GM15510 (cell line): ENCODE measurements around the gene TDRKH.

ENCODE experiments used
- POLR2A ChIP-seq: IDR thresholded peaks from 3 replicates; pipeline ENCODE4 v1.6.1; 2011; ENCODE audit warnings: borderline replicate concordance; ENCODE audit not compliant: insufficient read length; ENCODE audit errors: extremely low read depth

TDRKH gene

GRCh38 chr1:151827853-151828252 is 37.6 kb upstream of the TDRKH start:
- no peak for TF ChIP-seq POLR2A

DNA sequence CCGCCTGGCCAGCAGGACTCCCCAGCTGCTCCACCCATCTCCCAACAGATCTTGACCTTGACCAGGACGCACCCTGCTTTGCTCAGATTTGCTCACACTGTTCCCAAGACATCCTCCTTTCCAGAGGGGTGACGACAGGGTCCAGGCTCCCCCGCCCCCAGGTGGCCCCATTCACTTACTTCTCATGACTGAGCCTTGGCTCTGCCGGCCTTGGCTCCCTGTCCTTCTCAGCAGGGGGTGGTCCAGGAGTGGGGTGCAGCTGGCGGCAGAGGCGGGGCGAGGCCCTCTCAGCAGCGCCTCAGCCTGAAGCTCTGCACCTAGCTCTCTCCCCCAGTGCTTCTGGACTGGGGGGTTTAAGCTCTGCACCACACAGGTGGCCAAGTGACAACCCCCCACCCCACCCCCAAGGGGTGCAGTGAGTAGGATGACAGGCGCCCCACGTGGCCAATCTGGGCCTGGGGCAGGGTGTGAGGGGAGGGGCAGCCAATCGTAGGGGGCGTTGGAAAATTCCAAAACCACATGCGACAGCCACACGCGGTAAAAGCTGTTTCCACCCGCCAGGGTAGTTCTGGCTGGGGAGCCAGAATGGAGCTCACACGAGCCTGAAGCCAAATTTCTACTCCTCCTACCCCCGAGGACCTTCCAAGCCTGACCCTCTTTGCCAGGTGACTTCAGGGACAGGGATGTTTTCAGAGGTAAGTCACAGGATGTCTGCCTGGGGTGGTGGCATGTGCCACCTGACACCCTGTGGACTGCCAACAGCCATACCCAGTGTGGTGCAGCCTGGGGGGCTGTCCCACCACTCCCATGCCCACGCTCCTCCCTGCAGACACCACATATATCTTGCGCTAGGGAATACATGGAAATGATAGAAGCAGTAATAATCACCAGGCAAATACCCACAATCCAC is 35.7 kb upstream of the TDRKH start:
- no peak for TF ChIP-seq POLR2A

DNA sequence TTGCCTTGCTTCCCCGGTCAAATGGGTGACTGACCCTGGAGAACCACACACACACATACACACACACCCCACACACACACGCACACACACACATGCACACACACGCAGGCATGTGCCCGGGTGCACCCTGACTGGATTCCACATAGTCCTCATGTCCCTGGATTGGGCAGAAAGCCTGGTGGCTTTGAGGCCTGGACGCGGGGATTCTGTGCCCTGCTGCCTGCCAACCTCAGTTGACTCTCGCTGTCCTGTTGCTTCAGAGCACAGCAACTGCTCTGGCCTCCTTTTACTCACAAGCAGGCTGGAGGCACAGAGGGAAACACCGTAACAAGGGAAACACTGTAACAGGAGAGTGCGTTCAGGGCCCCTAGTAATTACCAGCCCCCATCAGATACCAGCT is 34.9 kb upstream of the TDRKH start:
- TF ChIP-seq POLR2A = no peak

- TF ChIP-seq POLR2A = no peak
These were observed 32.9 kb upstream of the TDRKH start for GRCh38 chr1:151823175-151823574.

GRCh38 chr1:151822404-151822803 is 32.1 kb upstream of the TDRKH start:
- no peak for TF ChIP-seq POLR2A

DNA sequence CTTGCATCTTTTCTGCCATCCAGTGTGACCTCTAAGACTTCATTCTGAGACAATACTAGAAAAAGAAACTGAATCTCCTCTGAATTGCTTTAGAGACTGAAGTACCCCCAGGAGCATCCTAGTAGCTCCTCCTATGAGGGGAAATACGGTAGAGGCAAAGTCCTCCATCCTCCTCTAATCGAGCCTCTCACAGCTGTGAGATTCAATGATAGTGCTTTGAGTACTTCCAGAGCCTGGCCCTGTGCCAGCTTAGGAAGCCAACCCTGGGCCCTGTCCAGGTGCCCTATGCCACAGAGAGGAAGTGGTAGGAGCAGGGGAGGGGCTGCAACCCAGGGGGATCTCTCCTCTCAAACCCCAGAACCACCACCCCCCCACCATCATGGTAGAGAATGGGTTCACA is 30.6 kb upstream of the TDRKH start:
- no peak for TF ChIP-seq POLR2A

- TF ChIP-seq POLR2A = no peak
These were observed 29.8 kb upstream of the TDRKH start for GRCh38 chr1:151819976-151820623.

- no peak for TF ChIP-seq POLR2A
These were observed 29.0 kb upstream of the TDRKH start for GRCh38 chr1:151819227-151819835.

DNA sequence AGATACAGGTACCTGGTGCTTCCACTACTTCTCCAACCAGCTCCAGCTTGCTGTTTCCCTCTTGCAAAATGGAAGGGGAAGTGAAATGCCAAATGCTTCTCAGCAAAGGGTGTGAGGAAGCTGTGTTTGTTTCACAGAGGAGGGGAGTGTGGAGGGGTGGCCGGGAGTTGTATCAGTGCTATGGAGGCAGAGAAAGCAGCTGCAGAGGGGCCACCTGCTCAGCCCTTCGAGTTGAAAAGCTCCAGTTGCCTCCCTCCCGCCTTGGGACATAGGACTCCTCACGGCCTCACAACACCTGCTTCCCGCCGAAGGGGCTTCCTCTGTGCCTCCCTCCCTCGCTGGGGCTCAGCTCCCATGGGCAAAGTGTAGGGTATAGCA is 27.0 kb upstream of the TDRKH start:
- TF ChIP-seq POLR2A = no peak

GRCh38 chr1:151816548-151817352 is 26.4 kb upstream of the TDRKH start:
- no peak for TF ChIP-seq POLR2A

DNA sequence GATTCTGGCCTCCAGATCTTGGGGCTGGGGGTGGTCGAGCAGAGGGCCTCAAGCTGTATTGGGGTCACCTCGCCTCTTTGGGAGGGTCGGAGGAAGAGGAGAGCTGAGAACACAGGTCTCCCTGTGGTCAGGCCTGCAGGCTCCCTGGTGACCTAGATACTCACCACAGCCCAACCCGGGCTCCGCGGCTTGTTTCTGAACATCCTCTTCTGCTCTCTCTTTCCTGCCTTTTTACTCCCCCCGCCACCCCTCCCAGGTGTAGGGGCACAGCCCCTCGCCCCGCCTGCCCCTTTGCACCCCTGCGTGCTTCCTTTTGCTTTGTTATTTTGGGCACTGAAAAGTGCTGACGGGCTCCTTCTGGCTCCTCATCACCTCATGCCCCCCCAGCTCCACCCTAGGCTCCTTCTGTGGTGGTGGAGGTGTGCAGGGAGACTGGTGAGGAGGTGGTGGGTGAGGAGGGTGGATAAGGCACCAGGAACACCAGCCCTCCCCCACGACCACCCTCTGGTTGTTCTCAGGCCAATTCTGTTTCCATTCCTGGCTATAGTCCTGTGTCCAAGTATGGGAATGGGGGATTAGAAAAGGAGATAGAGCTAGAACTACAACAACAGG is 25.5 kb upstream of the TDRKH start:
- no peak for TF ChIP-seq POLR2A

GRCh38 chr1:151814971-151815545 is 24.8 kb upstream of the TDRKH start:
- TF ChIP-seq POLR2A = no peak

DNA sequence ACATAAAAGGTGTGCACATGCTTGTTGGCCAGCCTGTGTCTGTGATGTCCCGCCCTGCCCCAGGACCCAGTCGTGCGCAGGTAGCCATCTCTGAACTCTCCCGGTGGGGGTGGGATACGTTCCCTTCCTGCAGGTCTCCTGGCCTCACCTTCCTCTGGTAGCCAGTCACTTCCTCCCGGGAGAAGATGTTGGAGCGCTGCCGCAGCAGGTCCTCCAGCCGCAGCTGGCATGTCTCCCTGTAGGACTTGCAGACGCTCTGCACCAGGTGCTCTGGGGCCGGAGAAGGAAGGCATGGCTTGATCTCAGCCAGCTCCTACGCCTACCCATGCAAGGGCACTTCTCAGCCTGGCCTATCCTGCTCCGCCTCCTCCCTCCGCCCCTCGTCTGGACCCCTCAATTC is 24.1 kb upstream of the TDRKH start:
- TF ChIP-seq POLR2A = no peak
